ENCODE measurements around the gene CELA2B.
"Not testable (repeated sequence)": the region's sequence is repeated elsewhere in the genome, so short reads cannot be mapped to it uniquely, and the experiment has no call there.

Gene CELA2B

GRCh38 chr1:15475752-15476314 lies at the start of gene CELA2B:
TSS of gene CELA2B (plus strand) at chr1:15476104. CDS start at chr1:15476126, 22 bp downstream.
- no peak for DNase-seq (ENCODE audit: low spot score)

GRCh38 chr1:15426492-15427279 lies 49.2 kb upstream of the CELA2B start:
- DNase-seq (ENCODE audit: low spot score), result no peak

GRCh38 chr1:15427280-15427666 lies 48.6 kb upstream of the CELA2B start:
- DNase-seq (ENCODE audit: low spot score), result no peak

GRCh38 chr1:15428252-15428651 lies 47.7 kb upstream of the CELA2B start:
- not testable (repeated sequence) for DNase-seq (ENCODE audit: low spot score)

- DNase-seq (ENCODE audit: low spot score), result no peak
Measured at GRCh38 chr1:15428815-15429435, 47.0 kb upstream of the CELA2B start.

- no peak for DNase-seq (ENCODE audit: low spot score)
Measured at GRCh38 chr1:15429701-15430149, 46.2 kb upstream of the CELA2B start.

- peak; percentile 74 for DNase-seq (ENCODE audit: low spot score)
Measured at GRCh38 chr1:15430787-15431570, 44.9 kb upstream of the CELA2B start.

GRCh38 chr1:15431571-15431948 lies 44.3 kb upstream of the CELA2B start:
- DNase-seq (ENCODE audit: low spot score), result no peak

GRCh38 chr1:15432324-15432723 lies 43.6 kb upstream of the CELA2B start:
- DNase-seq (ENCODE audit: low spot score), result no peak

- no peak for DNase-seq (ENCODE audit: low spot score)
Measured at GRCh38 chr1:15433471-15433870, 42.4 kb upstream of the CELA2B start.

GRCh38 chr1:15434739-15435138 lies 41.2 kb upstream of the CELA2B start:
- DNase-seq (ENCODE audit: low spot score), result not testable (repeated sequence)

GRCh38 chr1:15435239-15436077 lies 40.4 kb upstream of the CELA2B start:
- DNase-seq (ENCODE audit: low spot score), result no peak

- DNase-seq (ENCODE audit: low spot score), result no peak
Measured at GRCh38 chr1:15436881-15437442, 38.9 kb upstream of the CELA2B start.

GRCh38 chr1:15439325-15439724 lies 36.6 kb upstream of the CELA2B start:
- DNase-seq (ENCODE audit: low spot score), result no peak

GRCh38 chr1:15440357-15440756 lies 35.5 kb upstream of the CELA2B start:
- DNase-seq (ENCODE audit: low spot score), result no peak

GRCh38 chr1:15441247-15441646 lies 34.7 kb upstream of the CELA2B start:
- no peak for DNase-seq (ENCODE audit: low spot score)

- no peak for DNase-seq (ENCODE audit: low spot score)
Measured at GRCh38 chr1:15442119-15442518, 33.8 kb upstream of the CELA2B start.

- DNase-seq (ENCODE audit: low spot score), result no peak
Measured at GRCh38 chr1:15442759-15443158, 33.1 kb upstream of the CELA2B start.

GRCh38 chr1:15443281-15443680 lies 32.6 kb upstream of the CELA2B start:
- DNase-seq (ENCODE audit: low spot score), result no peak

GRCh38 chr1:15444468-15445389 lies 31.2 kb upstream of the CELA2B start:
- DNase-seq (ENCODE audit: low spot score), result no peak
